CD4-positive, alpha-beta T cell (primary cell): ENCODE results near the gene MAP3K8. TPM values are rescaled to one million over a fixed set of nuclear protein-coding genes. Genes with fewer than 3 reads are reported as not detected.

Experiments
- ATAC-seq: fragments of 200-7000 bp; cut with Tn5 transposase; one replicate; pipeline ENCODE4 v1.10.0; 2022; ENCODE audit warnings: mild to moderate bottlenecking; ENCODE audit not compliant: poor library complexity
- CTCF ChIA-PET: fragments of 350-600 bp; sonication (Branson Sonifier 250); formaldehyde crosslinking; loops from one replicate; lab custom pipeline; 2021; ENCODE audit warnings: antibody characterized with exemption, inconsistent platforms; lab: Charles Lee
- POLR2A ChIA-PET: fragments of 350-600 bp; sonication (Branson Sonifier 250); formaldehyde crosslinking; loops from one replicate; lab custom pipeline; 2021; ENCODE audit warnings: antibody characterized with exemption, inconsistent platforms; lab: Charles Lee
- DNase-seq, 14 experiments: peaks; one replicate each; pipeline ENCODE4 v3.0.0-alpha.2; 2013 to 2020; ENCODE audit warnings: mixed read lengths in 2 of 14
- H3K27ac ChIP-seq, 2 donors: one replicate each; pipeline versions ENCODE4 v1.5.1 to v1.7.0; 2013; ENCODE audit warnings: low read length in 2 of 2, low read depth in 1 of 2, mild to moderate bottlenecking in 1 of 2
- H3K27me3 ChIP-seq, 2 experiments: 1 replicate in 1 of 2; 2 replicates in 1 of 2; pipeline versions ENCODE4 v1.6.1 to v1.7.0; 2013; ENCODE audit warnings: low read length in 2 of 2, control low read depth in 1 of 2, mild to moderate bottlenecking in 1 of 2, moderate library complexity in 1 of 2; ENCODE audit not compliant: insufficient read depth in 2 of 2, control insufficient read depth in 1 of 2
- H3K36me3 ChIP-seq: one replicate; pipeline ENCODE4 v1.6.1; 2013; ENCODE audit warnings: low read length, control low read depth; ENCODE audit not compliant: insufficient read depth
- H3K4me1 ChIP-seq: one replicate; pipeline ENCODE4 v1.6.1; 2013; ENCODE audit warnings: low read length, control low read depth; ENCODE audit not compliant: insufficient read depth
- H3K4me3 ChIP-seq: one replicate; pipeline ENCODE4 v1.5.1; 2013; ENCODE audit warnings: mild to moderate bottlenecking, low read length, moderate library complexity
- H3K9me3 ChIP-seq, 2 experiments: 1 replicate in 1 of 2; 2 replicates in 1 of 2; pipeline versions ENCODE4 v1.6.1 to v1.7.0; 2013; ENCODE audit warnings: low read length in 2 of 2, mild to moderate bottlenecking in 2 of 2, control low read depth in 1 of 2, moderate library complexity in 1 of 2; ENCODE audit not compliant: control insufficient read depth in 1 of 2, insufficient read depth in 1 of 2
- H3K27ac Mint-ChIP-seq: one replicate; pipeline ENCODE4 v1.8.0; 2020; ENCODE audit warnings: mixed read lengths
- H3K27me3 Mint-ChIP-seq: one replicate; pipeline ENCODE4 v1.8.0; 2021; ENCODE audit warnings: mixed read lengths
- H3K36me3 Mint-ChIP-seq: one replicate; pipeline ENCODE4 v1.8.0; 2021; ENCODE audit warnings: low read depth, mixed read lengths
- H3K4me1 Mint-ChIP-seq: one replicate; pipeline ENCODE4 v1.8.0; 2021; ENCODE audit warnings: low read depth, mixed read lengths
- H3K4me3 Mint-ChIP-seq: one replicate; pipeline ENCODE4 v1.8.0; 2020; ENCODE audit warnings: mild to moderate bottlenecking, mixed read lengths
- H3K9me3 Mint-ChIP-seq: one replicate; pipeline ENCODE4 v1.8.0; 2020; ENCODE audit warnings: mixed read lengths
- intact Hi-C, 2 experiments: fragments of 100-400 bp; cut with DNase I in 1 of 2; cut with micrococcal nuclease in 1 of 2; formaldehyde crosslinking; loops; one replicate each; pipeline versions ENCODE4 v1.15.1 to v1.9.0; 2023 to 2025; cut with DNase I, micrococcal nuclease
- polyA plus RNA-seq, 2 donors: library from polyadenylated mRNA; unstranded; fragments of 120-200 nt; gene quantifications; one replicate each; pipeline ENCODE4 v1.2.1, GENCODE V29; 2013
- total RNA-seq, 174 experiments: library from RNA in 2 of 174; stranded (reverse) in 2 of 174; gene quantifications; one replicate each; pipeline ENCODE4 v1.2.3 and lab custom pipeline; 2021 to 2026
- TF ChIP-seq, protein P1 (sequence below): fragments of 200-600 bp; IDR thresholded peaks from one replicate; pipeline ENCODE4 v1.8.0; 2022; ENCODE audit warnings: antibody characterized with exemption, mild to moderate bottlenecking

MAP3K8 gene
- 10 to 100 TPM; 27.3 to 28.9 TPM for total RNA-seq
- 9.6 TPM for polyA plus RNA-seq (2013, experiment 1 of 2)
- 9.4 TPM for polyA plus RNA-seq (2013, experiment 2 of 2)
- 3.4 to 184 (median 26.9) reads per million in 172 experiments for total RNA-seq (lab: John Stamatoyannopoulos, UW)

DNA sequence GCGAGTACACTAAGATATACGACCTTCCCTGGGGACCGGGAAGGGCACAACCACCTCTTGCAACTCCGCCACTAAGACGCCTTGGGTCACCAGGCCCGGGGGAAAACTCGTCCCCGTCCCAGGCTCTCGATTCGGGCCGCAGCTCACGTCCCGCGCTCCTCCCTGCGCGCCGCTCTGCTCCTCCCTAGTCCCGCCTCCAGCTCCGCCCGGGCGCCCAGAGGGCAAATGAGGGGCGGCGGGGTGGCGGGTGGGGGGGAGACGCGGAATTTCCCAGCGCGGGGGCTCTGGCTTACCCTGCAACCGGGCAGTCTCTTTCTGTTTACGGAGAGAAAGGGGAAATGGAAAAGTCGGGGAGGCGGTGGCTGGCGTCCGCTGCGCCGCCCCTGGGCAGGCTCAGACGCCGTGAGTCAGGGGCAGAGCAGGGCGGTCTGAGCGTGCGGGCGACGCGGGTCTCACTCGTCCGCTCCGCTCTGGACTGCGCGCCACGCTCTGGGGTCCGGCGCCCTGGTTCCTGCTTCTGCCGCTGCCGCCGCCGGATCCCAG is at the start of gene MAP3K8:
TSS of gene MAP3K8 (plus strand) at position 455 of the 543 bp plus-strand sequence. CDS start 4,755 bp downstream, outside the sequence.
- TF ChIP-seq, protein P1, sequence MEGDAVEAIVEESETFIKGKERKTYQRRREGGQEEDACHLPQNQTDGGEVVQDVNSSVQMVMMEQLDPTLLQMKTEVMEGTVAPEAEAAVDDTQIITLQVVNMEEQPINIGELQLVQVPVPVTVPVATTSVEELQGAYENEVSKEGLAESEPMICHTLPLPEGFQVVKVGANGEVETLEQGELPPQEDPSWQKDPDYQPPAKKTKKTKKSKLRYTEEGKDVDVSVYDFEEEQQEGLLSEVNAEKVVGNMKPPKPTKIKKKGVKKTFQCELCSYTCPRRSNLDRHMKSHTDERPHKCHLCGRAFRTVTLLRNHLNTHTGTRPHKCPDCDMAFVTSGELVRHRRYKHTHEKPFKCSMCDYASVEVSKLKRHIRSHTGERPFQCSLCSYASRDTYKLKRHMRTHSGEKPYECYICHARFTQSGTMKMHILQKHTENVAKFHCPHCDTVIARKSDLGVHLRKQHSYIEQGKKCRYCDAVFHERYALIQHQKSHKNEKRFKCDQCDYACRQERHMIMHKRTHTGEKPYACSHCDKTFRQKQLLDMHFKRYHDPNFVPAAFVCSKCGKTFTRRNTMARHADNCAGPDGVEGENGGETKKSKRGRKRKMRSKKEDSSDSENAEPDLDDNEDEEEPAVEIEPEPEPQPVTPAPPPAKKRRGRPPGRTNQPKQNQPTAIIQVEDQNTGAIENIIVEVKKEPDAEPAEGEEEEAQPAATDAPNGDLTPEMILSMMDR, result no peak
- peak; percentile 71 for ATAC-seq
- peak within 1 kb of the TSS; percentile 74 for H3K27ac ChIP-seq
- Mint-ChIP-seq H3K4me1 (peaks cover 44% of the 10 kb centered on the region), H3K4me3 (peak within 1 kb of the TSS; percentile 94), H3K9me3 (no peaks in the 10 kb centered on the region), H3K27me3 (peaks cover 4% of the 10 kb centered on the region), H3K36me3 (no peaks in the 10 kb centered on the region), H3K27ac (peak within 1 kb of the TSS; percentile 69)
- ChIA-PET POLR2A (interaction anchor here (0.9 to 4.2 kb wide), 8 partner anchors 15 to 98 kb away, joined by 3 to 28 read pairs (median 4); no protein-coding TSS in a partner anchor), CTCF (interaction anchor here (1.3 kb wide), 1 partner anchor 10 kb away, joined by 3 read pairs; no protein-coding TSS in a partner anchor)
- H3K4me1 ChIP-seq, result peaks cover 45% of the 10 kb centered on the region
- no peaks in the 10 kb centered on the region for H3K36me3 ChIP-seq
- peak within 1 kb of the TSS; percentile 93 for H3K4me3 ChIP-seq
- H3K27me3 ChIP-seq, result no peaks in the 10 kb centered on the region
- no peaks in the 10 kb centered on the region for H3K9me3 ChIP-seq
- DNase-seq, result peak; percentile 43 to 95 (median 69)
- intact Hi-C loops, result loop anchor here (2.0 to 5.0 kb wide), 3 partner anchors 15 to 98 kb away; no protein-coding TSS in a partner anchor

DNA sequence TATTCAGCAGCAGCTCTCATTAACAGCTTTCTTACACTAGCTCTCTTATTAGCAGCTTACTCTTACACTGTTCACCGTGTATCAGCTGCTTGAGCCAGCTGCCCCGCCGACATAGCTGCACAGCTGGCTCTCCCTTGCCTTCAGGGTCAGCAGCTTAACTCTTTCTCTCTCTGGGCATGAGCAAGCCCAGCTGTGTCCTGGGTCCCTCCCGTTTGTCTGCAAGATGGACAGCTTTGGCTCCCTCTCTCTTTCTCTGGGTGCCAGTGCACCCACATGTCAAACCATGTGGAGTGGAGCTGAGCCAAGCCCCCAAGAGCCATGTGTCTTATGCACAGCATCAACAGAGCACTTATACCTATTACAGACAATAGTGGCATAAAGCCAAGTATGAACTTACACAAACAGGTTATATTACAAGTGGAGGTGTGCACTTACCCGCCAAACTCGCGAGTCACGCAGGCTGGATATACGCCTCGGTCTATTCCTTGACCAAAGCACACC is 49.2 kb upstream of the MAP3K8 start:
- ATAC-seq, result no peak

DNA sequence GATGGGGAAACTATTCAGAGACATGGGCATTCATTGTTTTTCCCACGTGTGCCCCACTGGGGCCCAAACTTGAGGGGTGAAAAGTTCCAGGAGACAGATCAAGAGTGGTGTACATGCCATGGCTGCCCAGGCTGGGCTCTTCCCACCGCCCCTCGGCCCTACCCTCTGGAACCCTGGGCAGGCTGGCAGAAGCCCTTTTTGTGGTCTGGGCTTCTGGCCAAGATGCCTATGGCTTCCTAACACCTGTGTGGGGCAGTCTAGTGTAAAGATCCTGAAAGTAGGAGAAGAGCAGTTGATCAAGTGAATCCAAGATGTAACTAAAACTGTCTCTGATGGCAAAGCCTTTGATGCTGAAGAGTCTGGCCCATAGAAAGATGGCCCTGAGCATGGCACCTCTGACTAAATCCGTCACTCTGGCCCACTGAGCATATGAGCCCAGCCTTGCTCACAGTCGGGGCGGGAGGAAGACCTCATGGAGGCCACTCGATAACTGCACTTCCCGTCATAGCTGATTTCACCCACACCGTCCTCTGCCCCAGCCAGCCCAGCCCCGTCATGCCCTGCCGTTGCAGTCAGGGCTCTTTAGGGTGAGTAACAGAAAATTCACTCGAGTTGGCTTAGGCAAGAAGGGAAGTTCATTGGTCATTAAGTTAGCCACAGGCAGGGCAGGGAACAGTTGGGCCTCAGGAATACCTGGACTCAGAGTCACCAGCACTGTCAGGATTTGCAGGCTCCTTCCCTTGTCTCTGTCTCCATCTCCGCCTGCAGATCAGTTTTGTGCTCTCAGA is 47.0 kb upstream of the MAP3K8 start:
- Mint-ChIP-seq H3K27ac (no peak overlapping the region), H3K4me1 (no peaks in the 10 kb centered on the region), H3K27me3 (peaks cover 18% of the 10 kb centered on the region), H3K9me3 (no peaks in the 10 kb centered on the region), H3K4me3 (no peak overlapping the region), H3K36me3 (no peaks in the 10 kb centered on the region)
- DNase-seq (peak in 2 of 14 experiments; percentile 19 to 45), ATAC-seq (no peak)
- no peaks in the 10 kb centered on the region for H3K9me3 ChIP-seq
- H3K4me1 ChIP-seq, result no peaks in the 10 kb centered on the region
- H3K27ac ChIP-seq, result no peak overlapping the region
- H3K36me3 ChIP-seq, result no peaks in the 10 kb centered on the region
- intact Hi-C loops, result no loop called here
- POLR2A ChIA-PET, result no interaction called here
- TF ChIP-seq, protein P1, result no peak
- H3K27me3 ChIP-seq, result no peaks in the 10 kb centered on the region
- H3K4me3 ChIP-seq, result no peak overlapping the region
- CTCF ChIA-PET, result no interaction called here

More for the DNA sequence above, 49.2 kb upstream of the MAP3K8 start:
- Histone ChIP-seq H3K4me3 (no peak overlapping the region), H3K27ac (no peak overlapping the region), H3K36me3 (no peaks in the 10 kb centered on the region), H3K4me1 (no peaks in the 10 kb centered on the region), H3K9me3 (no peaks in the 10 kb centered on the region), H3K27me3 (no peaks in the 10 kb centered on the region)
- DNase-seq, result peak in 3 of 14 experiments; percentile 14 to 31 (median 24)
- TF ChIP-seq, protein P1, result no peak
- H3K9me3 Mint-ChIP-seq, result no peaks in the 10 kb centered on the region
- H3K36me3 Mint-ChIP-seq, result no peaks in the 10 kb centered on the region
- intact Hi-C loops, result loop anchor here in 1 of 2 experiments (1.0 kb wide), 1 partner anchor 386 kb away; no protein-coding TSS in a partner anchor
- no peak overlapping the region for H3K27ac Mint-ChIP-seq
- peaks cover 18% of the 10 kb centered on the region for H3K27me3 Mint-ChIP-seq
- no peaks in the 10 kb centered on the region for H3K4me1 Mint-ChIP-seq
- ChIA-PET CTCF (interaction anchor here (1.0 kb wide), 1 partner anchor 386 kb away, joined by 4 read pairs; no protein-coding TSS in a partner anchor), POLR2A (no interaction called here)
- H3K4me3 Mint-ChIP-seq, result no peak overlapping the region
